Measurements from ENCODE around the gene DTX4. TPM values are rescaled to one million over a fixed set of nuclear protein-coding genes. Genes with fewer than 3 reads are reported as not detected.

Gene DTX4
- total RNA-seq, 1 donor from 2014 or later, result 24.2 TPM

- H3K27ac Mint-ChIP-seq, result no peak overlapping the region
- CTCF ChIA-PET, result interaction anchor here (1.1 to 8.3 kb wide), 7 partner anchors 10 to 37 kb away, joined by 4 to 102 read pairs (median 11); partner anchors contain the start of gene DTX4
- no peak overlapping the region for H3K4me3 Mint-ChIP-seq
- peaks cover 19% of the 10 kb centered on the region for H3K4me1 Mint-ChIP-seq
- H3K27me3 Mint-ChIP-seq, result no peaks in the 10 kb centered on the region
- no peak for DNase-seq
- intact Hi-C loops (cut with micrococcal nuclease), result no loop called here
- POLR2A ChIA-PET, result interaction anchor here (0.7 to 1.1 kb wide), 2 partner anchors 13 to 80 kb away, joined by 3 read pairs; no protein-coding TSS in a partner anchor
- H3K36me3 Mint-ChIP-seq (ENCODE audit: low read depth), result peaks cover 78% of the 10 kb centered on the region
- ATAC-seq (ENCODE audit: low read depth), result no peak
- TF ChIP-seq CTCF (IDR thresholded peaks at IDR 0.05), result no peak
- H3K9me3 Mint-ChIP-seq, result peaks cover 1% of the 10 kb centered on the region
These were observed 12.9 kb downstream of the DTX4 start for GRCh38 chr11:59184691-59185339.

- intact Hi-C loops (cut with micrococcal nuclease), result no loop called here
- H3K36me3 Mint-ChIP-seq (ENCODE audit: low read depth), result peaks cover 85% of the 10 kb centered on the region
- H3K27ac Mint-ChIP-seq, result no peak overlapping the region
- TF ChIP-seq CTCF (IDR thresholded peaks at IDR 0.05), result no peak
- POLR2A ChIA-PET, result interaction anchor here (0.7 to 1.2 kb wide), 3 partner anchors 13 to 79 kb away, joined by 3 to 4 read pairs (median 3); partner anchors contain the start of gene DTX4
- no peak for DNase-seq
- H3K27me3 Mint-ChIP-seq, result no peaks in the 10 kb centered on the region
- no peak for ATAC-seq (ENCODE audit: low read depth)
- H3K4me3 Mint-ChIP-seq, result no peak overlapping the region
- H3K9me3 Mint-ChIP-seq, result no peaks in the 10 kb centered on the region
- H3K4me1 Mint-ChIP-seq, result peaks cover 18% of the 10 kb centered on the region
- CTCF ChIA-PET, result interaction anchor here (0.6 to 8.3 kb wide), 9 partner anchors 9 to 37 kb away, joined by 3 to 102 read pairs (median 6); partner anchors contain the start of genes DTX4 and MPEG1
These were observed 13.5 kb downstream of the DTX4 start for GRCh38 chr11:59185386-59185945.

- intact Hi-C loops (cut with micrococcal nuclease), result loop anchor here (1.0 kb wide), 1 partner anchor 15 kb away; no protein-coding TSS in a partner anchor
- POLR2A ChIA-PET, result interaction anchor here (0.6 to 1.2 kb wide), 4 partner anchors 12 to 657 kb away, joined by 3 to 6 read pairs (median 4); partner anchors contain the start of gene DTX4
- Mint-ChIP-seq H3K4me3 (no peak overlapping the region), H3K27me3 (no peaks in the 10 kb centered on the region), H3K9me3 (no peaks in the 10 kb centered on the region), H3K27ac (peak overlapping the region; percentile 24), H3K36me3 (ENCODE audit: low read depth) (peaks cover 89% of the 10 kb centered on the region), H3K4me1 (peaks cover 20% of the 10 kb centered on the region)
- ATAC-seq (ENCODE audit: low read depth) (peak; percentile 69), DNase-seq (peak; percentile 44)
- CTCF ChIA-PET, result interaction anchor here (0.6 to 8.3 kb wide), 9 partner anchors 9 to 103 kb away, joined by 3 to 102 read pairs (median 6); partner anchors contain the start of genes DTX4 and MPEG1
- peak; percentile 22 for TF ChIP-seq CTCF (IDR thresholded peaks at IDR 0.05)
These were observed 14.2 kb downstream of the DTX4 start for GRCh38 chr11:59186130-59186594.

- CTCF ChIA-PET, result interaction anchor here (1.2 to 8.3 kb wide), 5 partner anchors 13 to 102 kb away, joined by 3 to 102 read pairs (median 6); partner anchors contain the start of gene DTX4
- H3K9me3 Mint-ChIP-seq, result no peaks in the 10 kb centered on the region
- no peak overlapping the region for H3K27ac Mint-ChIP-seq
- peaks cover 22% of the 10 kb centered on the region for H3K4me1 Mint-ChIP-seq
- ATAC-seq (ENCODE audit: low read depth) (no peak), DNase-seq (no peak)
- intact Hi-C loops (cut with micrococcal nuclease), result no loop called here
- no peaks in the 10 kb centered on the region for H3K27me3 Mint-ChIP-seq
- TF ChIP-seq CTCF (IDR thresholded peaks at IDR 0.05), result no peak
- H3K36me3 Mint-ChIP-seq (ENCODE audit: low read depth), result peaks cover 89% of the 10 kb centered on the region
- POLR2A ChIA-PET, result interaction anchor here (0.6 to 1.2 kb wide), 2 partner anchors 16 to 537 kb away, joined by 3 to 4 read pairs; partner anchors contain the start of gene DTX4
- no peak overlapping the region for H3K4me3 Mint-ChIP-seq
These were observed 15.1 kb downstream of the DTX4 start for GRCh38 chr11:59187035-59187434.
